Coronary artery (tissue), 2 donors: ENCODE results near the gene BUD31.
"Not testable (repeated sequence)": the region's sequence is repeated elsewhere in the genome, so short reads cannot be mapped to it uniquely, and the experiment has no call there.

Experiments used
- DNase-seq: peaks from one replicate; pipeline ENCODE4 v3.0.0-alpha.2; 2017; ENCODE audit warnings: low spot score
- H3K27ac ChIP-seq, 2 donors: fragments of 200-600 bp; sonication (generic); one replicate each; pipeline ENCODE4 v1.5.1; 2016 to 2019
- H3K4me3 ChIP-seq: fragments of 200-600 bp; sonication (generic); 2 replicates; pipeline ENCODE4 v1.5.1; 2016; ENCODE audit warnings: mild to moderate bottlenecking, moderate library complexity
- TF ChIP-seq, protein P1 (sequence below): fragments of 200-600 bp; sonication (generic); IDR thresholded peaks from one replicate; pipeline ENCODE4 v1.5.1; 2019; ENCODE audit warnings: antibody characterized with exemption

Gene BUD31

DNA sequence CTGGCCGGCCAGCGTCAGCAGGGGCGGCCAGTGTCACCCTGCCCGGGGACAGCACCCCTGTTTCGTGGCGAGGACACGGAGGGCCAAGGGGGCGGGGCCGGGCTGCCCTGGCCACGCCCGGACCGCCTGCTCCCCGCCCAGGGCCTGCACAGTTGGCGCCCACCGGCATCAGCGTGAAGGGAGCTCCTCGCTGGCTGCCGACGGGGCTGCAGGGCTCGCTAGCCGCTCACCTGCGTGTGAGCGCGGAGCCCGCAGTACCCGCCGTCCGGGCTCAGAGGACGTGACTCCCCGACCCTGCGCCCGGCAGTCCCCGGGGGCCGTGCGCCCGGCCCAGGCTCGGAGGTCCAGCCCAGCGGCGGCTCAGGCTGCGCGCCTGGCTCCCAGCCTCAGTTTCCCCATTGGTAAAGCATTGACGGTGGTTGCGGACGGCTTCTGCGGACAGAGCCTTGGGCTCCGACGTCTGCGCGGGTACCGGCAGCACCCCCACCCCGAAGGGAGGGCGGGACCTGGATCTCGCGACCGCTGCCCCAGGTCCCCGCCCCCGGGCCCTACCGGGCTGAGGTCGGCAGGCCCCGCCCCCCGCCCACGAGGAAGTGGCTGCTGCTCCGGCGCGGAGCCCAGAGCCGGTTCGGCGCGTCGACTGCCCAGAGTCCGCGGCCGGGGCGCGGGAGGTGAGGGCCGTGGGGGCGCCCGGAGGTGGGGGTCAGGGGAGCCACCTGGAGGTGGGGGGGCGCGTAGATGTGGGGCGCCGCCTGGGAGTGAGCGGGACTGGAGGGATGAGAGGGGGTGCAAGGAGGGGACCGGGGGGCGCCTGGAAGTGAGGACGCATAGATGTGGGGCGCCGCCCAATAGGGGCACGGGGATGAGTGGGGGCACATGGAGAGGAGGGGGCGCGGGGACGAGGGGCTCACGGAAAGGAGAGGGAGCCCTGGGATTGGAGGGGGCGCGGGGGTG, 34.4 kb upstream of the BUD31 start, which contains the start of gene ARPC1B:
TSS of gene ARPC1B (plus strand) at position 620 of the 954 bp plus-strand sequence. CDS start 10,985 bp downstream, outside the sequence.
- TF ChIP-seq, protein P1, sequence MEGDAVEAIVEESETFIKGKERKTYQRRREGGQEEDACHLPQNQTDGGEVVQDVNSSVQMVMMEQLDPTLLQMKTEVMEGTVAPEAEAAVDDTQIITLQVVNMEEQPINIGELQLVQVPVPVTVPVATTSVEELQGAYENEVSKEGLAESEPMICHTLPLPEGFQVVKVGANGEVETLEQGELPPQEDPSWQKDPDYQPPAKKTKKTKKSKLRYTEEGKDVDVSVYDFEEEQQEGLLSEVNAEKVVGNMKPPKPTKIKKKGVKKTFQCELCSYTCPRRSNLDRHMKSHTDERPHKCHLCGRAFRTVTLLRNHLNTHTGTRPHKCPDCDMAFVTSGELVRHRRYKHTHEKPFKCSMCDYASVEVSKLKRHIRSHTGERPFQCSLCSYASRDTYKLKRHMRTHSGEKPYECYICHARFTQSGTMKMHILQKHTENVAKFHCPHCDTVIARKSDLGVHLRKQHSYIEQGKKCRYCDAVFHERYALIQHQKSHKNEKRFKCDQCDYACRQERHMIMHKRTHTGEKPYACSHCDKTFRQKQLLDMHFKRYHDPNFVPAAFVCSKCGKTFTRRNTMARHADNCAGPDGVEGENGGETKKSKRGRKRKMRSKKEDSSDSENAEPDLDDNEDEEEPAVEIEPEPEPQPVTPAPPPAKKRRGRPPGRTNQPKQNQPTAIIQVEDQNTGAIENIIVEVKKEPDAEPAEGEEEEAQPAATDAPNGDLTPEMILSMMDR: no peak
- peak within 1 kb of the TSS; percentile 64 to 94 for H3K27ac ChIP-seq
- peak within 1 kb of the TSS; percentile 85 for H3K4me3 ChIP-seq
- peak; percentile 87 for DNase-seq

DNA sequence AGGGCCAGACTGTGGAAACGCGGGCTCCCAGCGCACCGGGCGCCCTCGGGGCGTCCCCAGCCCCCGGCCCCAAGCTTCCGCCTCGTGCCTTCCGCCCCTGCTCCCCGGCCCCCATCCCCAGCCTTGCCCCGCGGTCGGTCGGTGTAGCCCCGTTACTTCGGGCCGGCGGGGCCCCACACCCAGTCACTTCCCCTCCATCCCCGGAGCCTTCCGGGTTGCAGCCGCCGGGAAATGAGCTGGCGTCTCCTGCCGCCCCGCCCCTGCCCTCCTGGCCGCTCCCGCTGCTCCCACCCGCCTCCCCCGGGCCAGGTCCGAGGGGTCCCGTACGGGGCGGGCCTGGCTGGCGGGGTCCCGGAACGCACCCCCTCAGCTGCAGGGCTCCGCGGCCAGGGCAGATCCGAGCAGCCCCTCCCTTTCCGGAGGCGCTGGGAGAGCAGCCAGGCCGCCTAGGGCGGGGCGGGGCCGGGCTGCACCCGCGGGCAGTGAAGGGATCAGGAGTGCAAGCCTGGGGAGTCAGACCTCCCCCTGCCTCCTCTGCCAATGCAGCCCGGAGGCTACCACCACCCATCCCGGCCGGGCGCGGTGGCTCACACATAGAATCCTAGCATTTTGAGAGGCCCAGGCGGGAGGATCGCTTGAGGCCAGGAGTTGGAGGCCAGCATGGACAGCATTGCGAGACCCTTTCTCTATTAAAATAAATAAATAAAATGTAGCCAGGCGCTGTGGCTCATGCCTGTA, 33.5 kb upstream of the BUD31 start:
- peak overlapping the region; percentile 85 for H3K4me3 ChIP-seq
- DNase-seq: peak; percentile 88
- TF ChIP-seq, protein P1: no peak
- peak overlapping the region; percentile 64 to 94 for H3K27ac ChIP-seq

DNA sequence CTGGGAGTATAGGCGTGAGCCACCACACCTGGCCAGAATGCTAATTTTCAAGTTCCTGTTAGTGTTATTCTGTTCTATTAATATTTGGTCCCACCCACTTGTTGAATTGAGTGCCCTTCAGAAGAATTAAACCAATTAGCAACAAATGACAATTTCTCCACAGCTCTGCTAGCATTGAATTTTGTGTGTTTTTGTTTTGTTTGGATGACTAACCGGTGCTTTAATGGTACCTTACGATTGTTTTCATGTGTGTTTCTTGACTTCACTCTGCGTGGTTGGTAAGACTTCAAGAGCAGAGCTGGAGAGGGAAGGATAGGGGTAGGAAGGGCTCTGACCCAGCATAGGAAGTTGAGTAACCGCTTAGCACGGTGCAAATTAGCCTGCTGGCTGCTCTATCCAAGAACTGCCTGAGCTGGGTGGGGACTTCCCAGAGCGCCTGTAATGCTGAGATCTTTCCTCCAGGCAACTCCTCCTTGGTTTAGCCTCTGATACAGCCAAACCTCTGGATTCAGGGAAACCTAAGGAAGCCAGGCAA, 29.7 kb upstream of the BUD31 start:
- Histone ChIP-seq H3K4me3 (peak overlapping the region; percentile 51), H3K27ac (peak overlapping the region; percentile 81 to 84)
- DNase-seq: no peak
- TF ChIP-seq, protein P1: no peak

DNA sequence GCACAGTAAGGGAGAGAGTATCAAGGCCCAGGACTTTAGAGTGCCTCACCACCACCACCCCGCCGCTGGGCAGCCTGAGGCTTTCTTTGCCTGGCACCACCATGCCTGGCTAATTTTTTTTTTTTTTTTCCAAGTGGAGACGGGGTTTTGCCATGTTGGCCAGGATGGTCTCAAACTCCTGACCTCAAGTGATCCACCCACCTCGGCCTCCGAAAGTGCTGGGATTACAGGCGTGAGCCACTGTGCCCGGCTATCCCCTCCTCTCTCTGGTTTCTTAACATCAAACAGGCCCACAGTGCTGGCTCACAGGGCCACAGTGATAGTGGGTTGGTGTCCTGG, 29.1 kb upstream of the BUD31 start:
- not testable (repeated sequence) for DNase-seq
- peak overlapping the region; percentile 51 for H3K4me3 ChIP-seq
- H3K27ac ChIP-seq: peak overlapping the region; percentile 81 to 84

DNA sequence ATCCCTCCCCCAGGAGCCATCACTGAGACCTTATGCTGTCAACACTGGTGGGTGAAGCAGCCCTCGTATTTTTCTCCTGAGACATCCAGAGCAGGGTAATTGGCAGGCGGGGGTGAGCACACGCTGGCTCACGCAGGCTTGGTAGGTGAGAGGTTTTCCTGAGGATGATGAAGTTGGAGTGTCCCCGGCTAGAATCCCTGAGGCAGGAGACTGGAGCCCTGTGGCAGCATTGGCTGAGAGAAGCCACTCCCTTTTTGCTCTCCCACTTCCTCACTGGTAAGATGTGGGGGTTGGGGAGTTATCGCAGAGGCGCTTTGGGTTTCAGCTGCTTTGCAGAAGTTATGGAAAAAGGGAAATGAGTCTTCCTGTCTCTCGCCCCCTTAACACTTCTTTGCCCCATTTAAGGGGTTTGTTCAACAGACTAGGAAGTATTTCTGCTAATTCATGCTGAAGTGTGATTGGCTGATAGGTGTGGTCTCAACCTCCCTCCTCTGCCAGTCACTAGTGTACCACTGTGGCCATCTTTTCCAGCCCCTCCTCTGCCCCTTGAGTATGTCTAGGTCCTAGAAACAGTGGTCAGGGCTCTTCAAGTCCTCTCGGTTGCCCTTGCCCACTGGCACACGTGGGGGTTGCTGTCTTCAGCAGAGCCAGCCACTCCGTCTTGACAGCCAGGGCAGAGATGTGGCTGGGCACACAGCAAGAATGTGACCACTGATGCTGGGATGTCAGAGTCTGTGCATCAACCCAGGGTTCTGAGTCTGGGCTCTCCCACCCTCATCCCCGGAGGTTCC, 28.5 kb upstream of the BUD31 start:
- peak overlapping the region; percentile 51 for H3K4me3 ChIP-seq
- DNase-seq: no peak
- TF ChIP-seq, protein P1: no peak
- peak overlapping the region; percentile 81 to 84 for H3K27ac ChIP-seq

DNA sequence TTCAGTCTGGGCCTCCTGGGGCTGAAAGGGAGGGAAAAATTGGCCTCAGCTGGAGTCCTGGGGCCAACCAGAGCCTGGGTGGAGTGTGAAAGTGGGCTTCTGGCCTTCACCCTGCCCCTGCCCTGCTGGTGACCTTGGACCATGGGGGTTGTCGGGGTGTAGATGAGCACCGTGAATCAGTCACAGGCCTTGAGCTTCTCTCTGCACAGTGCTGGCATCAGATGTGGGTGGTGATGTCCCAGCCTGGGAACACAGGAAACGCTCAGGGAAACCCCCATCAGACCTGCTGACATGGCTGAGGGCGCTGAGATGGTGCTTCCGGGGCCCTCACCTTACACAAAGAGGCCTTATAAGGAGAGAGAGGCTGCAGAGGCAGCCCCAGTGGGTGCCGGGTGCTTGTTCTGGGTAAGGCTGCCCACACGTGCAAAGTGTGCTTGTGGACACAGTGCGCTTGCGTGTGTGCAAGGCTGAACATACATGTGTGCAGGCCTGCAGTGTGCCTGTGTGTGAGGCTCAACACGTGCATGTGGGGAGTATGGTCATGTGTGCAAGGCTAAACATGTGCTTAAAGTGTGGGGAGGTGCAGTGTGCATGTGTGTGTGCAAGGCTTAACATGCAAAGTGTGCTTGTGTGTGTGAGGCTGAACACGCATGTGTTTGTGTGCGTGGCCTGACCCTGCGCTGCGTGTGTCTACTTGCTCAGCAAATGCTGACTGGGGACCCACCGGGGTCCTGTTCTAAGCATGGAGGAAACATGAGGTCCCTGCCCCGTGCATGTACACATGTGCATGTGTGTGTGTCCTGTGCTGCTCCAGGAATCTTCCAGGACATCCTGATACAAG, 27.7 kb upstream of the BUD31 start:
- no peak for DNase-seq
- H3K4me3 ChIP-seq: peak overlapping the region; percentile 51
- H3K27ac ChIP-seq: peak overlapping the region; percentile 81 to 84
- TF ChIP-seq, protein P1: no peak
